NCI-H2029 treated with DMSO at 0.1 percent for 48 hours (cell line): ENCODE data around the gene MRPS33.
A peak's percentile ranks its signal among the peaks of the same experiment; 100 is the strongest.
"Not testable (repeated sequence)": the region's sequence is repeated elsewhere in the genome, so short reads cannot be mapped to it uniquely, and the experiment has no call there.

Experiments
- DNase-seq: peaks from one replicate; lab custom pipeline; 2025; lab: John Stamatoyannopoulos, UW

The MRPS33 gene

GRCh38 chr7:141012044-141012685 is 2.6 kb downstream of the MRPS33 start:
- peak; percentile 85 for DNase-seq

GRCh38 chr7:141011443-141011842 is 3.3 kb downstream of the MRPS33 start:
- no peak for DNase-seq

GRCh38 chr7:141003172-141004065 is 11.3 kb downstream of the MRPS33 start:
- DNase-seq = no peak

DNA sequence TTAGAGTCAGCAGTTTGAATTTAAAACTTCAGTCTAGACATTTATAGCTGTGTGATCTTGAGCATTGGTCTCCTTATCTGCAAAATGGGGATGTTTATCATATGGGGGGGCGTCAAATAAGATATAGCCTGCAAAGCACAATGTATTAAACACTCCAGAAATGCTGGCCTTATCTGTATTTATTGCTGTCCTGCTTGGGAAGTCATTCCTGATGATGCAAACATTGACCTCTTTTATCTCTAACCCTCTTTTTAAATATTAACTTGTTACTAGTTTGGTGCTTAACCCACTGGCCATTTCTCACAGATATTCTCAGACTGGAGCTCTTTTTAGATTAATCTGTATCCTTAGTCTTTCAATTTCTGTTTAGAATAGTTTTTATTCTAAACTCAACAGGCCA is 13.2 kb downstream of the MRPS33 start:
- no peak for DNase-seq

GRCh38 chr7:141001122-141001521 is 13.6 kb downstream of the MRPS33 start:
- no peak for DNase-seq

DNA sequence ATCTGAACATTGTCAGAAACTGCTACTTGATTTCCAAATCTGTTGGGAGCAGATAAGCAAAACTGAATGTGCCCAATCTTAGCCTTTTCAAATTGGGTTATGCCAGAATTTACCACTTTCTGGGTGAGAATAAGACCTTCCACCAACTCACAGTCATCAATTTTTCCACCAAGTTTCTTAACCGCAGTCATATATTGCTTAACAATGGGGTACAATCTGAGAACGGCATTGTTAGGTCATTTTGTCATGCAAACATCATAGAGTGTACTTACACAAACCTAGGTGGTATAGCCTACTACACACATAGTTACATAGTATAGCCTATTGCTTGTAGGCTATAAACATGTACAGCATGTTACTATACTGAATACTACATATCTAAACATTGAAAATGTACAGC is 16.0 kb downstream of the MRPS33 start:
- DNase-seq = no peak

DNA sequence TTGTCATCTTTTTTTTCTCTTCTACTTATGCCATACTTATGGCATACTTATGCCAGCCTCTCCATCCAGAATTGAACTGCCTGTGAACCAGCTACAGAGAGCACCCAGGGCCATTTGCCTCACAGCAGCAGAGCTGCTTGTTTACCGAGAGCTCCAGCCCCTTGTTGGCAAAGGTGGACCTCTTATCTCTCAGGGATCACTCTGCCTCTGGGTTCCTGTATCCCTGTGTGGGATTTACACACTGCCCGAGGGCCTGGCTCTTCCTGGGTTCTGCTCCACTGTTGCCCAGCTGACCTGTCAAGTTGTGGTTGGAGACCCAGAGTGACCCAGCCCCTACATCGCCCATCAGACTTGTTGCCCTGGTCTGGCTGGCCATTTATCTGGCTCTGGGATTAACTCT is 22.3 kb downstream of the MRPS33 start:
- DNase-seq = no peak

DNA sequence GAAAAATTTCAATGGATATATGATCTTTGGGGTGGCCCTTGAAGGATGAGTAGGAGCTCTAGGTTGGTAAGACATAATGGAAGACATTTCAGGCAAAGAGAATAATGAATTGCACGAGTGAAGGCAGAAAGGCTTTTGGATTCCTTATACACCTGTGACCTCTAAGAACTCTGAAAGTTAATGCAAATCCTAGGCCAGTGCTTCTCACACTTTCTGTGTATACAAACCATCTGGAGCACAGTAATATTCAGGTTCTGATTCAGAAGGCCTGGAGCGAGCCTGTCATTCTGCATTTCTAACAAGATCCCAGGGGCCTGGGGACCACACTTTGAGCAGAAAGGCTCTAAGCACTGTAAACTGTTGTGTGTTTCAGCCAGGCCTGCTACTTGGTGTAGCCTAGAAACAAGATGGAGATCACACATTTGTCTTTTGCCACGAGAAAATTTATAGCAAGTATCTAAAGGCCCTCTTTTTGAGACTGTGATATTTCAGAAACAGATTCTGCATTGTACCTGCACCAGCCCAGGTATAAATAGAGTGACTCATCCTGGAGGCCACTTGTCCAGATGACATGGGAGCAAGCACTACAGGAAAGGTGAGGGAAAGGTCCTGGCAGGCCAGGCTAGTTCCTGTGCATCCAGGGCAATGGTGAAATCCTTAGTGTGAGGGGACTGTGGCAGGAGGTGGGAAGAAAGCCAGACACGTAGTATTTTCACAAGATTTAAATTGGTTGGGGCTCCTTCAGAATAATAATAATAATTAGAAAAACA is 24.4 kb downstream of the MRPS33 start:
- no peak for DNase-seq

- no peak for DNase-seq
These were observed 25.7 kb downstream of the MRPS33 start for GRCh38 chr7:140989068-140989467.

DNA sequence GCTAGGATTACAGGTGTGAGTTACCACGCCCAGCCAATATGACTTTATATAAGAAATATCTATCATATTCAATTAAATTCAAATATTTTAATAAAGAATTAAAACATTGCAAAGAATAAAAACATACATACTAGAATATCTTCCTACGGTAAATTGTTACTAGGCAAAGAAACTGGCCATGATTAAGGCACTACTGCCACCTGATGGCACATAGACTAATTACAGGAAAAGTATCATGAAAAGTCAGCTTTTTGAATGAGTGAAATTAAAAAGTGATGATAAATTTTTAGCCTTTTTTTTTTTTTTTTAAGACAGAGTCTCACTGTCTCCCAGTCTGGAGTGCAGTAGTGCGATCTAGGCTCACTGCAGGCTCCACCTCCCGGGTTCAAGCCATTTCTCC is 30.9 kb downstream of the MRPS33 start:
- no peak for DNase-seq

- DNase-seq = no peak
These were observed 32.2 kb downstream of the MRPS33 start for GRCh38 chr7:140982508-140982907.

DNA sequence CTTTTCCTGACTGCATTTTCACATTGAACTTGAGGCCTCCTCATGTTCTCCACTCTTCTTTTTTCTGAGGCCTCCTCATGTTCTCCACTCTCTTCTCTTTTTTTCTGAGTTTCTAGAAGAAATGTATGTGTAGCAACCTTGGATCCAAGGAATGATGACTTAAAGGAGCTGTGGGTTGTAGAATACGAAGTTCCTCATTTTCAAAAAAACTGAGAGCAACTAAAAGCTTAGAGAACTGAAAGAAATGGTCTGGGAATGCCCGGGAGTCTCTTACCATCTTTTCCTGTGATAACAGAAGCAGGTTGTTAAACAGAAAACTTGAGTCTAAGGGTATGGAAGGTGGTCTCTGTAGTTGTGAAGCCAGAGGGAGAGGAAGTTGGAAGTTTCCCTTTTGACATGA is 32.8 kb downstream of the MRPS33 start:
- no peak for DNase-seq

- no peak for DNase-seq
These were observed 37.0 kb downstream of the MRPS33 start for GRCh38 chr7:140977741-140978140.

GRCh38 chr7:140972876-140973829 is 41.6 kb downstream of the MRPS33 start:
- no peak for DNase-seq

DNA sequence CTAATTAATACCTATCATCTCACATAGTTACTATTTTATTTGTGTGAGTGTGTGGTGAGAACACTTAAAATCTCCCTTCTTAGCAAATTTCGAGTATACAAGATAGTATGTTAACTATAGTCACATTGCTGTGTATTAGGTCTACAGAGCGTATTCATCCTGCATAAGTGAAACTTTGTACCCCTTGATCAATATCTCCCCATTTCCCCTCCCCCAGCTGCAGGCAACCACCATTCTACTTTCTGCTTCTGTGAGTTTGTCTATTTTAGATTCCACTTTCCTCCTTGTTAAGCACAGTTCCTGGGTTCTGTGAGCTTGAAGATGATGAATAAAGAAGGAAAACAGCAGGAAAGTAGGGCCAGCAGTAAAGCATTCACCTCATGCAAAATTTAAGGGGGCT is 42.4 kb downstream of the MRPS33 start:
- DNase-seq = no peak

DNA sequence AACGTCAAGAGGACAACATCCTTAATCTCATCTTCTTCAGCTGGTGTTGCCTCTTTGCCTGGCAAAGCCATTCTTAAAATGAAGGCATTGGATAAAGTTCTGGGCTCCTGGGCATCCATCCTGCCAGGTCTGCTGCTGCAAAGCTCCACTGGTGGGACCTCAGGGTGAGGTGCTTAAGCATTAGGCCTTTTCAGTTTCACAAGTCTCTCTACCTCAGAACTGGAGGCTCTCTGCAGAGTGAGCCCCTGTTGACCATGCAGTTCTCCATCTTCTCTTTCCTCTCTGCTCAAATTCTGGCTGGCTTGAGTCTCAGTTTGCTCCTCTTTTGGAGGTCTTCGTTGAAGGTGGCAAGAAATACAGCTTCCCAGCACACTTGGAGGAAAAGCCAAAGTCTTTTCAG is 47.3 kb downstream of the MRPS33 start:
- DNase-seq = no peak

DNA sequence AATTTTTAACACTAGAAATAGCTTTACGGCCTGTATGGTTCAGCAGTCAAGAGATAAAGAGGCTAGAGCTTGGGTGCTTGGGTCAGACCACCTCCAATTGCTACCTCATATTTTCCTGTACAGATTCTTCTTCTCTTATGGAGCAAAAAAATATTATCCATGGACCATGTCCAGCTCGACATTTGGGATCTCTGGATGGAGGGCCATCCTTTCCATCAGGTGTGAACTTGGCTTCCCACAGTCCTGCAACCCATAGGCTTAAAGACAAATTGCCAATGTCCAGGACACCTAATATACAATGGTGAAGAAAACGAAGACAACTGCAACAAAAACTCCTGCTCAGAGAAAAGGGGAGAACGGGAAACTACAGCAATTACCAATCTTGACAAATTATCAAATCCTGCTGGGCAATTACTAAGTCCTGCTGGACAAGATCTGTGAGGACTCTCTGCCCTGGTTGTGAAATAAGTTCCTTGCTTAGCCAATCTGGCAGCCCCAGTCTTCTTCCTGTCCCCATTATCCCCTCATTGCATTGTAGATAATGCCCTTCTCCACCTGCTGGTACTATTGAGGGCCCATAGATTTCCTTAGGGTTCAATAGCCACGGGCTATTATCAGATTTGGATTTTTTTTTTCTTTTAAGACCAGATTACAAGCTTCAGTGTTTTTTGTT is 48.1 kb downstream of the MRPS33 start:
- DNase-seq = no peak

DNA sequence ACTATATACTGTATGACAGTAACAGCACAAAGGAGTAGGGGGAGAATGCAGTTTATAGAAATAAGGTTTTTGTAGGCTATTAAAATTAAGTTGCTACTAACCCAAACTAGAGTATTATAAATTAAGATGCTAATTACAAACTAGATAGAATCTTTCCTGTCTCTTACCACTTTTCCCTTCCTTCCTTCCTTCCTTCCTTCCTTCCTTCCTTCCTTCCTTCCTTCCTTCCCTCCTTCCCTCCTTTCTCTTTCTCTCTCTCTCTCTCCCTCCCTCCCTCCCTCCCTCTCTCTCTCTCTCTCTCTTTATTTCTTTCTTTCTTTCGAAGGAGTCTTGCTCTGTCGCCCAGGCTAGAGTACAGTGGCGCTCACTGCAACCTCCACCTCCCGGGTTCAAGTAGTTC is 53.6 kb downstream of the MRPS33 start:
- no peak for DNase-seq

- DNase-seq = not testable (repeated sequence)
These were observed 57.8 kb downstream of the MRPS33 start for GRCh38 chr7:140956997-140957396.
